MM.1S (cell line): Measurements from ENCODE around the gene ACTR2.

Experiments used
- CTCF ChIP-seq: fragments of 300-600 bp; sonication (generic); IDR thresholded peaks from 2 replicates; pipeline ENCODE4 v1.5.1; 2016; ENCODE audit warnings: antibody characterized with exemption, low read length, mixed read lengths
- EZH2 ChIP-seq: fragments of 300-600 bp; sonication (generic); optimal IDR thresholded peaks from 2 replicates; pipeline ENCODE3; 2017; ENCODE audit warnings: low read depth, mild to moderate bottlenecking, antibody characterized with exemption, low read length, mixed read lengths

DNA sequence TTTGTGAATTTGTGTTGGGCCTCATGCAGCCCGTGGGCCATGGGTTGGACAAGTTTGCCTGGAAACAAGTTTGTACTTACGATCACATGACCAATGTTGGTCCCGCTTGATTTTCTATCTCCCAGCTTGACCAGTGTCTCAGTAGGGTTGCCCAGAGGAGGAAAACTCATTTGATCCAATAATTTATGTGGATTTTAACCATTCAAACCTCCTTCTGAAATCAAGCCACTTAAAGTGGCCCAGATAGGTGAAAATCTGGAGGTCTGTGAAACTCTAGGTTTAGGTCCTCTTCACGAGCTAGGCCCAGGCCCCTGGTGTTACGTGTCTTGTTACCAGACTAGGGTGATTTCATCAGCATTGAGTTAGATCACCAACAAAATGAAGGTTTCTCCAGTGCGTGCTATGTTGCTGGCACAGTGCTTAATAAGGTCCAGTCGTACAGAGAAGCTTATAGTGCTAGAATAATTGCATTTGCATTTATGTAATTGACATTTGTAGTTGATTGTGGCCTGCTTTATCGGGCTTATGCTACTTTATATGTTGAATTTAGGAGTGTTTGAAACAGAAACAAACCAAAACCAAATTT lies 4.4 kb downstream of the ACTR2 start:
- TF ChIP-seq CTCF (no peak), EZH2 (no peak)
